BJ (cell line): ENCODE data around the gene CCL22. TPM values are rescaled to one million over a fixed set of nuclear protein-coding genes. Genes with fewer than 3 reads are reported as not detected.

Source experiments
- CTCF ChIA-PET: fragments of 350-600 bp; formaldehyde crosslinking; extraction: SDS; loops from one replicate; lab custom pipeline; 2021; ENCODE audit warnings: antibody characterized with exemption, inconsistent platforms; lab: Yijun Ruan, JAX
- POLR2A ChIA-PET: fragments of 300-600 bp; sonication (Branson Sonifier 250); formaldehyde crosslinking; extraction: SDS; loops from one replicate; lab custom pipeline; 2021; ENCODE audit warnings: antibody characterized with exemption; lab: Charles Lee
- DNase-seq: peaks from one replicate; pipeline ENCODE4 v3.0.0-alpha.2; 2011; ENCODE audit warnings: low read depth
- H3K27me3 ChIP-seq: 2 replicates; pipeline ENCODE4 v1.6.0; 2011; ENCODE audit warnings: low read length; ENCODE audit not compliant: control insufficient read depth, insufficient read depth
- H3K36me3 ChIP-seq: 2 replicates; pipeline ENCODE4 v1.5.1; 2011; ENCODE audit warnings: low read length; ENCODE audit not compliant: control insufficient read depth, insufficient read depth
- H3K4me3 ChIP-seq: 2 replicates; pipeline ENCODE4 v1.5.1; 2011; ENCODE audit warnings: low read depth, mild to moderate bottlenecking, control low read depth, low read length
- CTCF ChIP-seq: IDR thresholded peaks from 2 replicates; pipeline ENCODE4 v1.5.1; 2011; ENCODE audit warnings: low read depth, mild to moderate bottlenecking, control low read depth, inconsistent platforms, low read length, moderate library complexity; ENCODE audit not compliant: insufficient read depth
- polyA minus RNA-seq: library from RNA; depleted of rRNA, polyadenylated mRNA; stranded (reverse); fragments of >200 nt; gene quantifications from 2 replicates; pipeline ENCODE4 v1.2.3, GENCODE V29; 2011; rRNA and poly(A)+ RNA removed
- polyA plus RNA-seq: library from polyadenylated mRNA; depleted of rRNA; stranded (reverse); fragments of >200 nt; gene quantifications from 2 replicates; pipeline ENCODE4 v1.2.3, GENCODE V29; 2011; rRNA removed

CCL22 gene
- polyA plus RNA-seq (not detected in 2 replicates), polyA minus RNA-seq (not detected in 2 replicates)

GRCh38 chr16:57358527-57359095 is at the start of gene CCL22:
TSS of gene CCL22 (plus strand) at chr16:57358783. CDS start at chr16:57358817, 34 bp downstream.
- TF ChIP-seq CTCF = no peak
- DNase-seq = no peak
- CTCF ChIA-PET = no interaction called here
- Histone ChIP-seq H3K4me3 (no peak within 1 kb of the TSS), H3K36me3 (no peaks in the 10 kb centered on the region), H3K27me3 (peaks cover 17% of the 10 kb centered on the region)
- POLR2A ChIA-PET = no interaction called here

GRCh38 chr16:57310801-57311200 is 47.8 kb upstream of the CCL22 start:
- peaks cover 19% of the 10 kb centered on the region for H3K27me3 ChIP-seq
- POLR2A ChIA-PET = no interaction called here
- no peak for TF ChIP-seq CTCF
- no peaks in the 10 kb centered on the region for H3K36me3 ChIP-seq
- DNase-seq = no peak
- H3K4me3 ChIP-seq = no peak overlapping the region
- CTCF ChIA-PET = interaction anchor here (1.4 to 17.2 kb wide), 3 partner anchors 9 to 108 kb away, joined by 6 to 461 read pairs (median 8); no protein-coding TSS in a partner anchor

- Histone ChIP-seq H3K27me3 (peaks cover 12% of the 10 kb centered on the region), H3K4me3 (no peak overlapping the region), H3K36me3 (no peaks in the 10 kb centered on the region)
- POLR2A ChIA-PET = no interaction called here
- DNase-seq = no peak
- TF ChIP-seq CTCF = no peak
- CTCF ChIA-PET = interaction anchor here (0.6 to 17.2 kb wide), 3 partner anchors 9 to 105 kb away, joined by 3 to 461 read pairs (median 3); no protein-coding TSS in a partner anchor
These were observed 45.1 kb upstream of the CCL22 start for GRCh38 chr16:57313509-57313908.

GRCh38 chr16:57314161-57314785 is 44.3 kb upstream of the CCL22 start:
- Histone ChIP-seq H3K27me3 (peaks cover 12% of the 10 kb centered on the region), H3K4me3 (no peak overlapping the region), H3K36me3 (no peaks in the 10 kb centered on the region)
- CTCF ChIA-PET = interaction anchor here (0.6 to 17.2 kb wide), 3 partner anchors 10 to 105 kb away, joined by 3 to 461 read pairs (median 3); no protein-coding TSS in a partner anchor
- no peak for TF ChIP-seq CTCF
- no peak for DNase-seq
- POLR2A ChIA-PET = no interaction called here

- DNase-seq = no peak
- no peak for TF ChIP-seq CTCF
- no peak overlapping the region for H3K4me3 ChIP-seq
- POLR2A ChIA-PET = no interaction called here
- peaks cover 13% of the 10 kb centered on the region for H3K27me3 ChIP-seq
- H3K36me3 ChIP-seq = no peaks in the 10 kb centered on the region
- CTCF ChIA-PET = interaction anchor here (0.6 to 3.3 kb wide), 4 partner anchors 12 to 686 kb away, joined by 3 to 8 read pairs (median 6); no protein-coding TSS in a partner anchor
These were observed 43.2 kb upstream of the CCL22 start for GRCh38 chr16:57315416-57315815.
